NCI-H748 treated with DMSO at 0.1 percent for 48 hours (cell line): ENCODE results near the gene ADM2.
A peak's percentile ranks its signal among the peaks of the same experiment; 100 is the strongest.

ENCODE experiments used
- DNase-seq: peaks from one replicate; lab custom pipeline; 2025; lab: John Stamatoyannopoulos, UW

The ADM2 gene

DNA sequence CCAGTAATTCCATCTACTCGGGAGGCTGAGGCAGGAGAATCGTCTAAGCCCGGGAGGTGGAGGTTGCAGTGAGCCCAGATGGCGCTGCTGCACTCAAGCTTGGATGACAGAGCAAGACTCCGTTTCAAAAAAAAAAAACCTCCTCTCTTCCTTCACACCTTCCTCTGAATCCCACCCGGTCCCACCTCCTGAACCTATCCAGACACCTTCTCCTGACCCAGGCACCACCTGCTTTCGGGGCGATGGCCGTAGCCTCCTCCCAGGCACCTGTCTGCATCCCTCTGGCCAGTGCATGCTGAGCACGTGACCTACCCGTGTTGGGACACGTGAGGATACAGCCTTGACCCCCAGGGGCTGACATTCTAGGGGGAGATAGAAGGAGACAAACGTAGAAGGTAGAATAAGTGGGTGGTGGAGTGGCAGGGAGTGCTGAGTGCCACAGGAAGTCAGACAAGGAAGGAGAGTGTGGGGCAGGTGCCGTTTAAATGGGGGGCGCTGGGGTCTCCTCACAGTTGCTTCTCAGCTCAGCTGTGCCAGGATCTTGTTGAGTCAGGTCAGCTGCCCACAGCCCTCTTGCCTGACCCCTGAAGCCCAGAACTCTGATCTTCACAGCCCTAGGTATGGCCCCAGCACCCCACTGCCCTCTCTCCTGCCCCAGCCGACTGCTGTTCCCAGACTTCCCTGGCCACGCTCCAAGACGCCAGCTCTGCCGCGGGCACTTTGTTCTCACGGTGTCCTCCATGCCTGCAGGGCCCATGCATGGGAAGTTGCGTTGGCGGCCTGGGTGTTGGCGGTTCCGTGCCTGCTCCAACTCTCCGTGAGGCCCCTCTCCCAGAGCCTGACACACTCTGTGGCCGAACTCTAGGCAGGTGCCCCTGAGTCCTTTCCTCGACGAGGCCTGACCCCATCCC is 4.1 kb downstream of the ADM2 start:
- no peak for DNase-seq

DNA sequence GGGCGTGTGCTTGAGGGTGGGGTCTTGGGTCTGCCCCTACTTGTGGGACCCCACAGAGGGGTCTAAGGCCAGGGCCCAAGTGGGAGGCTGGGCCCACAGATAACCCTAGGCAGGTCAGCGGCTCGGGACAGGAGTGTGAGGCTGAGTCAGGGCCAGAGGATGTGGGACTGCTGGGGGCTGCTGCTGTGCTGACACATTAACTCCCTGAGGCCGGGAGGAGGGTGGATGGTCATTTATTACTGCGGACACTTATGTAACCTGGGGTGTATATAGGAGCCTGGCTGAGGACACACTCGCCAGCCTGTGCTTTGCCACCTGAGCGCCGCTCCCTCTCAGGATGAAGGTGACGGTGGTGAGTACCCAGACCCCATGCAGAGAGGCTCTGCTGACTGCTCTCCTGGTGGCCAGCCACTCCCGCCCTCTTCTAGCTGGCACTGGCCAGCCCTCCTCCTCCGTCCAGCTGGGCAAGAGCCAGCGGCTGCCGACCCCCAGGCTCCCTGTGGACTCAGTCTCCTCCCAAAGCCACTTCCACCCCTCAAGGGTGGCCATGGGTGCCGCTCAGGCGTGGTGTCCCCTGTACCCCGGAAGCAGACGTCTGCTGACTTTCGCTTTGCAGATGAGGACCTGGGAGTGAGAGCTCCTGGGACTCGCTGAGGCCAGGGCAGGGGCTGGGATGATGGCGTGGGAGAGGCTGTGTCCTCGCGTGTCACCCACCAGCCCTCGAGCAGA is 5.4 kb downstream of the ADM2 start, which contains the start of gene MIOX:
MIOX (plus strand) TSS at position 299 of the 729 bp plus-strand sequence; CDS start at position 338, 39 bp downstream.
- DNase-seq = no peak

DNA sequence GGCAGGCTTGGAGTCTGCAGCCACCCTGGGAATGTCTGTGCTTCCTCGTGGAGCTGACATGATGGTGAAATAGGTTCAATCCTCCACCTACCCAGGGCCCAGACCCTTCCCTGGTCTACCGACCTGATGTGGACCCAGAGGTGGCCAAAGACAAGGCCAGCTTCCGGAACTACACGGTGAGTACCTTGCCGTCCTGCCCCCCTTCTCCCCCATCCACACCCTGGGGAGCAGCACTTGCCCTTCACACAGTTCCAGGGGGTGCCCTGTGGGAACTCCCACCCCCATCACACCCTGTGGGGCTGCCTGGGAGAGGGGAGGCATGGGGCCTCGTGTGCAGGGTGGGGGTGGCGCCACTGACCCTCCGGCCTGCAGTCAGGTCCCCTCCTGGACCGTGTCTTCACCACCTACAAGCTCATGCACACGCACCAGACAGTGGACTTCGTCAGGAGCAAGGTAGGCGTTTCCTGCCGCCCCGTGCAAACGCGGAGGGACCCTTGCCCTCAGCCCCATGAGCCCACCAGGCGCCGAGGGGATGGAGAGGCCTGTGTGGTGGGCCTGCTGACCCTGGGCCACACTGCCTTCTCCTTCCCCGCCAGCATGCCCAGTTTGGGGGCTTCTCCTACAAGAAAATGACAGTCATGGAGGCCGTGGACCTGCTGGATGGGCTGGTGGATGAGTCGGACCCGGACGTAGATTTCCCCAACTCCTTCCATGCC is 6.1 kb downstream of the ADM2 start:
- no peak for DNase-seq

DNA sequence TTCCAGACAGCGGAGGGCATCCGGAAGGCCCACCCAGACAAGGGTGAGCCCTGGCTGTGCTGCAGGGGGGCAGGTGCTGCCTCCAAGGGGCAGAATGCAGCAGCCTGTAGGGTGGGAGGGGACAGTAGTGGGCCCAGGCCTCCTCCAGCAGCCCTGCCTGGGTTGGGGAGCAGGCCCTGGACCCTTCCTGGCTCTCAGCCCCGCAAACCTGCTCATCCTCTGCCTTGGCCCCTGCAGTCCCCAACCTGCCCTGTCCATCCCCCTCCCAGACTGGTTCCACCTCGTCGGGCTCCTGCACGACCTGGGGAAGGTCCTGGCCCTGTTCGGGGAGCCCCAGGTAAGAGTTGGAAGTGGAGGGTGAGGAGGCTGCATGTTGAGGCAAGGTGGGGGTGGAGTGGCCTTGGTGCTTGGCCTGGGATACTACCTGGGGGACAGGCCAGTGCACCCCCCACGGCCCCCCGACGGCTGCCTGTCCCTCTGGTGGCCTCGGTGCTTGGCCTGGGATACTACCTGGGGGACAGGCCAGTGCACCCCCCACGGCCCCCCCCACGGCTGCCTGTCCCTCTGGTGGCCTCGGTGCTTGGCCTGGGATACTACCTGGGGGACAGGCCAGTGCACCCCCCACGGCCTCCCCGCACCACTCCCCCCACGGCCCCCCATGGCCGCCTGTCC is 6.8 kb downstream of the ADM2 start:
- DNase-seq = no peak

DNA sequence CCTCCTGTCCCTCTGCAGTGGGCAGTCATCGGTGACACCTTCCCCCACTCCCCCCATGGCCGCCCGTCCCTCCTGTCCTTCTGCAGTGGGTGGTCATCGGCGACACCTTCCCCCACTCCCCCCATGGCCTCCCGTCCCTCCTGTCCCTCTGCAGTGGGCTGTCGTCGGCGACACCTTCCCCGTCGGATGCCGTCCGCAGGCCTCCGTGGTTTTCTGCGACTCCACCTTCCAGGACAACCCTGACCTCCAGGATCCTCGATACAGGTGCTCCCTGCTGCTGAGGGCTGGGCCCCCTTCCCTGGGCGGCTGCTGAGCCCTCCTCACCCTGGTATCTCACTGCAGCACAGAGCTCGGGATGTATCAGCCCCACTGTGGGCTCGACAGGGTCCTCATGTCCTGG is 7.5 kb downstream of the ADM2 start:
- no peak for DNase-seq

DNA sequence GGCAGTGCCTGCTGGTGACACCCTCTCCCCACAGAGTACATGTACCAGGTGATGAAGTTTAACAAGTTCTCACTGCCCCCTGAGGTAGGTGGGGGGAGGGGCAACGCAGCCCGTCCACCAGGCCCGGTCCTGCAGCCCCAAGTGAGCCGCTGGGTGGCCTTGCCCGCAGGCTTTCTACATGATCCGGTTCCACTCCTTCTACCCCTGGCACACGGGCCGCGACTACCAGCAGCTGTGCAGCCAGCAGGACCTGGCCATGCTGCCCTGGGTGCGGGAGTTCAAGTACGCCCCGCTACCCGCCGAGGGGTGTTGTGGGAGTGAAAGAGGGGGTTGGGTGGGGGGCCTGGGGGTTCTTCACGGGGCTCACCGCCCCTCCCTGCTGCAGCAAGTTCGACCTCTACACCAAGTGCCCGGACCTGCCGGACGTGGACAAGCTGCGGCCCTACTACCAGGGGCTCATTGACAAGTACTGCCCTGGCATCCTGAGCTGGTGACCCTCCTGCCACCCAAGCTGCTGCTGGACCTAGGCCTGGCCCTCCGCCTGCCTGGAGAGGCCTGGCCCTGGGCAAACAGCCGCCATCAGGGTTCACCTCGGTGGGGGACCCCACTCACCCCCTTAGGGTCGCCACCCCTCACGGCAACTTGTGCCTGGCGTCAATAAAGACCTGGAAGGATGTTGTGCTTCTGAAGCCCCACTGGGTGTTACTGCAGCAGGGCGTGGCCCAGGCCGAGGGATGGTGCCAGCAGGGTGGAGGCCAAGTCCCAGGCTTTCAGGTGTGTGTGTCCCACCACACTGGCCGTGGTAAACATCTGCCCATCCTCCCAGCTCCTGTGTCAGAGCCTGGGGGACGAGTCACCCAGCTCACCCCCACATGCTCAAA is 8.3 kb downstream of the ADM2 start:
- no peak for DNase-seq

DNA sequence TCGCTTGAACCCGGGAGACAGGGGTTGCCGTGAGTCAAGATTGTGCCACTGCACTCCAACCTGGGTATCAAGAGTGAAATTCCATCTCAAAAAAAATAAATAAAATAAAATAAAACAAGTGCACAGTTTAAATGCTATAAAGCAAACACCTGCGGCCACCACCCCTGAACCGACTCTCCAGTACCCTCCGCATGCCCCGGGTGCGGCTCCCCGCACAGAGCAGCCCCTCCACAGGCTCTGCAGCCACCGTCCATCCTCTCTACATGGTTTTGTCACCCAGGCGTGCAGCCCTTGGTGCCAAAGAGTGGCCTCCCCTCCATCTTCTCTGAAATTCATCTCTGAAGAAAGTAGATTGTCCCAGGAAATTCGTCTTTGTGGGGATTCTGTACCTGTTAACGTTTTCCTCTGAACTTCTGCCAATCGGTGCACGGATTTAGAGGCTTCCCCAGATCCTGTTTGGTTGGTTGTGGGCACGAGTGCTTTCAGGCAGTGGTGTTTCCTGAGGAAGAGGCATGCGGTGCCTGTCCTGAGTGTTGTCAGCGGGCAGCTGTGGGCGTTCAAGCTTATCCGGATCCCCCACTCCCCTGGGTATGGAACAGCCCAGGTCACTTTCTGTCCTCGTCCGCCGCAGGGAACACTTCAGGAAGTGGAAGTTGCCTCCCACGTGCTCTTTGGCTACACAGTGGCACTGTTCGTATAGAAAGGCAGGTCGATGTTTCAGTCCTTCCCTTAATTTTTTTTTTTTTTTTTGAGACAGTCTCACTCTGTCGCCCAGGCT is 9.4 kb downstream of the ADM2 start:
- no peak for DNase-seq

DNA sequence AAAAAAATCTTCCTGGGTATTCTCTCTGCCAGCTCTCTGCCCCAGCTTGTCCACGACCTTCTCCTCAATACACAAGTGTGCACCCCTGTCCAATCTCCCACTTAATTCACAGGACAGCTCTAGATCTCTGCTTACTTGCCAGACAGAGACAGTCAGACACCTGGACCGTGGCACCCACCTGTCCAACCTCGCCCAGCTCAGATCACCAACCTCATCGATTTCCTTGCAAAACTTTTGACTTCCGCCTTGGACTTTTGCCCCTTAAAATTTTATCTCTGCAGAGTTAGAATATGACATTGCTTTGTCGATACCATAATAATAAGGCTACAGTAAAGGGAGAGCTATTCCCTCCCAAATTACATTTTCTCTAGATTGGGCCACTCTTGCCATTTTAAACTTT is 15.8 kb downstream of the ADM2 start:
- DNase-seq = no peak

DNA sequence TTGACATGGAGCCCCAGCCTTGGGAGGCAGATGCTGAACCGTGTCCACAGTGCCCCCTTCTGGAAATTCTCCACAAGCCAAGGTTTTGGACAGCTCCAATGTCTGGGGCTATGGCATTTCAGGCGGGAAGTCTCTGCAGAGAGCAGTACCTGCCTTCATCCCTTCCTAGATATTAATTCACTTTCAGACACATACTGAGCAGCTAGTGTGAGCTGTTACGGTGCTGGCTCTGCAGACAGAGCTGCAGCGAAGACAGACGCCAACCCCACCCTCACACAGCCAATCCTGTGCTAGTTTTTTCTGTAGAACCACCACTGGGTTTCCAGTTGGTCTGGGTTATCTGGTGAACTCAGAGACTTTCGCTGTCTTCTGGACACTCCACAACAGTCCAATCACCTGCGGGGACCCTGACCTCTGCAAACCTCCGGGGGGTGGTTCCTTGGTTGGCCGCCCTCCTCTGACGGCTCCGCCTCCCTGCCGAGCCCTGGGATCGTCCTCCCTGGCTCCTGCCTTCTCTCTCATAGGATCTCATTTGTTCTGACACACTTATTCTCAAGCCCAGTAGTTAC is 17.1 kb downstream of the ADM2 start:
- DNase-seq = peak; percentile 78

DNA sequence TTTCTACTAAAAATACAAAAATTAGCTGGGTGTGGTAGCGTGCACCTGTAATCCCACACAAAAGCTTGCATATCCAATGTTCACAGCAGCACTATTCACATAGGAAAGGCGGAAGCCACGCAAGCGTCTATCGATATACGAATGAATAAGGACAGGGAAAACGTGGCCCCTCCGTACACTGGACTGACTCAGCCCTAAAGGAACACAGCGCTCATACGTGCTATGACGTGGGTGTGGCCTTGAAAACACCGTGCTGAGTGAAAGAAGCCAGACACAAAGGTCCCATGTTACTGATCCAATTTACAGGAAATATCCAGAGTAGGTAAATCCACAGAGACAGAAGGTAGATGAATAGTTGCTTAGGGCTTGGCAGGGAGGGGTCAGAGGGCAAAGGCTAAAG is 19.1 kb downstream of the ADM2 start:
- DNase-seq = no peak

DNA sequence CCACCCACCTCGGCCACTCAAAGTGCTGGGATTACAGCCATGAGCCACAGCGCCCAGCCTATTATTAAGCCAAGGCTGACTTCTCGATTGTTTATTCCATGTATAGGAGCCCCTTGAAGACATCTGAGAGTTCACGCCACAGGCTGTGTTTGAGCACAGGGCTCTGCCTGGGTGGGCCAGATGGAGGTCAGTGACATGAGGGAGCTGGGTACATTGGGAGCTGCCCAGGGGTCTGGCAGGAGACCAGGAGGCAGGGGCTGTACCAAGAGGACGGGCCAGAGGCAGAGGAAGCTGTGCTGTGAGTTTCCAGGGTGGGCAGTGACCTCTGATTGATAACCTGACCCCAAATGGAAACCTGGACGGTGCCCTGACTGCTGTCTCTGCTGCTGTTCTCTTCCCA is 20.8 kb downstream of the ADM2 start:
- DNase-seq = no peak

DNA sequence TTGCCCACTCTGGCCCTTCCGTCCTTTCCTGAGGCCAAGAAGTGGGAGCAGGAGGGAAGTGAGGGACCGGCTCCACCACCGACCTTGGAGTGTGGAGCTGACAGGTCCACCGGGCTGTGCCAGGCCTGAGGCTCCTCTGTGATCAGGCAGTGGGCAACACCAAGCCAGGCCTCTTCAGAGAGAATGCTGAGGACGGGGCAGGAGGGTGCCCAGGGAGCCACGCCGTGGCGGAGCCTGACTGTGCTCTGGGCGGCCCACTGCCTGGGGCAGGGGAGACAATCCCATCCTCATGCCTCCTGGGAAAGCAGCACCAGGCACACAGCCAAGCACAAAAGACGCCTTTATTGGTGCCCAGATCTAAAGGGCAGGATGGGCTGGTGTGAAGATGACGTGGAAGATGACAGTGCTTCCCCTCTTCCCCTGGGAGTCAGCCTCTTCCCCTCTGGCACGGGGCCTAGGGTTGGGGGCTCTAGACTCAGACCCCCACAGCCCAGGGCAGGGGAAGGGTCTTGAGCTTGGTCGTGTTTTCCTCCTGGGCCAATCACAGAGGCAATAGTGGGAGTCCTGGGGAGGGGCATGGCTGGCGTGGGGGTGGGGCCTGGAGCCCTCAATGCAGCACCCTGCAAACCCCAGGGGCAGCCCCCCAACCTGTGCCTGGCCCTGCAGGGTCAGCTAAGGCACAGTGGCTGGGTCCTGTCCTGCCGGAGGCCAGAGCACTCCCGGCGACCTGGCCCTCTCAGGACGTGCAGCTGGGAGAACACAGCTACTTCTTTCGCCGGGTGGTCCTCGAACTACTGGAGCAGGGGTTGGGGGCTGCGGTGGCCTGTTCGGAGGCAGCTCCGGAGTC is 21.5 kb downstream of the ADM2 start:
- no peak for DNase-seq

DNA sequence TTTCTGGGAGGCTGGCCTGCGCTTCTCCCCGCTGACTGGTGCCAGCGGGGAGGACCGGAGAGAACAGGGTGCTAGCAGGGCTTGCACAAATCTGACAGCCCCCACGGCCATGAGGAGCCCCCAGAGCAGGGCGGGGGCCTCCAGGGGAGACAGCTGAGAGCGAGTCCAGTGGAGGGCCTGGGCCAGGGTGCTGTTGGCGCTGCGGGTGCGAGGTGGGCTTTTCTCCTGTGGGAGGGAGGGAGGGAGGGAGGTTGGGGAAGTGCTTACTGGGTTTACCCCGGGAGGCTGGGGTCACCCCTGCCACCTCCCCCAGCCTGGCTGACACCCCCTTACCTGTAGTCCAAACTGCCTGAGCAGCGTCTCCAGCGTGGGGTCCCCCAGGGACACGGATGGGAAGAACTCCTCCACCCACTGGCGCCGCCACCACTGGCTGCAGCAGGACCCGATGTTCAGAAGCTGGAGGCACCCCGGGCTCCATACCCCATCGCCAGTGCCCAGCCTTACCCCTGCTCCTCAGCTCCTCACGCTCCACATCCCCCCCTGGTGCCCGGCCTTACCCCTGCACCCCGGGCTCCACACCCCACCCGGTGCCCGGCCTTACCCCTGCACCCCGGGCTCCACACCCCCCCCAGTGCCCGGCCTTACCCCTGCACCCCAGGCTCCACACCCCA is 22.3 kb downstream of the ADM2 start:
- DNase-seq = no peak

DNA sequence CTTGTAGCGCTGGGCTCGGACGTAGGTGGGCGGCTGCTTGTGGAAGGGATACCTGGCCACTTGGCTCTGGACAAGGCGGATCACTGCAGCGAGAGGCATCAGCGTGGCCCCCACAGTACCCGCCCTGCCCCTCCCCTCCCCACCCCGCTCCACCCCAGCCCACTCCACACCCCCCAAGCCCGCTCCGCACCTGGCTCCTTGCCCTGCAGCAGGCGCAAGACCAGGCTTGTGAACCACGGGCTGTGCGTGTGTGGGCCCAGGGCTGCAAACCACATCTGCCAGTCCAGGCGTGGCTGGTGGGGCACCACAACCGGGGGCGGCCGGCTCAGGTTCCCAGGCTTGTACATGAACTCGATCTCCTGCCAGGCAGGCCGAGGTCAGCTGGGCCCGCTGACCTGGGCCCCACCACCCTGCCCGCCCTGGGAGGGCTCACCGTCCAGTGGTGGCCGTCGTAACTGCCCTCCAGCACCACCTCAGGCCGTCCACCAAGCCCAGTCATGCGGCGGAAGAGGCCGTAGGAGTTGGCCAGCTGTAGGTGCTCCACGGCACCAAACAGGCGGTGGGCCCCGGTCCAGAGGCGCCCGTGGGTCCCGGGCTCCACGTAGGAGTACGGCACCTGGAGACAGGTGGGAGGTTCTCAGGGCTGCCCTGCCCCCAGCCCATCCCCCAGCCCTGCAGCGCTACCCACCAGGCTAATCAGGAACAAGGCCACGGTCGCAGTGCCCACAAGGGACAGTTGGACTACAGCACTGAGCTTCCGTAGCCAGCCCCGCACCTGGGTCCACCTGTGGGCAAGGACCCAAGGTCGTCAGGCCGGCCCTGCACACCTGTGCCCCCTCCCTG is 23.2 kb downstream of the ADM2 start:
- no peak for DNase-seq

DNA sequence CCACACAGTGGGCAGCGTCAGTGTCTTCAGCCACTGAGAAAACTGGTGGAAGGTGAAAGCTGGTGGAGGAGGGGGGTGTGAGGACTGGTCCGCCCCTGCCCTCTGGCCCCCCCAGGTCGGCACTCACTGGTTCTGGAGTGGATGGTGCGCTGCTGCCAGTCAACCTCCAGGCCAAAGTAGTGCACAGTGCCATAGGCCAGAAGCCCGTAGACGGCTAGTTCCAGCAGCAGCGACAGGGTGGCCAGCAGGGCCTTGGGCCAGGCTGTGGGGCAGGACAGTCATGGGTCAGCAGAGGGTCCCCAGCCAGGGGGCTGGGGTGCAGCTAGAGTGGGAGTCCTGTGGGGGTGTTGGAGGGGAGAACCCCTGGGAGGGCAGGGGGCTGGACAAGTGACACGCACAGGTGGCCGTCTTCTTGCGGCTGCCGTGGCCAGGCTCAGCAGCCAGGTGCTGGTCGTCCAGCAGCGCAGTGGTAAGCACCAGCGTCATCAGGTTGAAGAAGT is 24.0 kb downstream of the ADM2 start:
- no peak for DNase-seq

DNA sequence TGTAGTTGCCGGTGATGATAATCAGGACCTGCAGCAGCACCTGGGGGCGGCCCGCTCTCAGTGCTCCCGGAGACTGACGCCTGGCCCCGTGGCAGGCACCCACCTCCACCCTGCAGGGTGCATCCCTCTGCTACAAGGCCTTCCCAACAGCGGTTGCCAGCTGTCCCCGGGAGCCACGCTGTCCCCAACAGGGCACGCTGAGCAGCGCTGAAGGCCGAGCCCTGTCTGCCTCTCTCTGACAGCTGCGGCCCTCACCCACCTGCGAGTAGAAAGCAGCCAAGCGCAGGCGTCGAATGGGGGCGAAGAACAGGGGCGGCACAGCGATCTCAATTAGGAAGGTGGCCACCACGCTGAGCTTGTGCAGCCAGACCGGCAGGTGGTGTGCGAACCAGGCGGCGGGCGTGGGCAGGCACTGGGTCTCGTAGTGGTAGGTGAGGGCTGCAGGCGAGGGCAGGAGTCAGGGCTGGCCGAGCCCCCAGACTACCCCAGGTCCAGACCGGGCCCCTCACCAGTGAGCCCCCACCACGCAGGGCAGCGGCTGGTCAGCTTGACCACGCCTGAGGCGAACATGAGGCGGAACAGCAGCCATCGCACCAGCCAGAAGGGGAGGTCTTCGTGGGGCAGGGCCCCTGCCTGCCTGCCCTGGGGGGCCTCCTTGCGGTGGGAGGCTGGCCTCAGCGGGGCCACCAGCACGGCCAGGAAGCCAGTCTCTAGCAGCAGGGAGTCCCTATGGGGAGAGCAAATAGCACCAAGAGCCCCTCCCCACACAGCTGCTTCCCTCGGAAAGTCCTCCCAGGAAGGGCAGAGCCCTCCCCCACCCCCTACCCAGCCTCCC is 24.6 kb downstream of the ADM2 start:
- DNase-seq = no peak
